Astrocyte (in vitro differentiated cells and primary cell): ENCODE measurements around the gene CDC40. TPM values are rescaled to one million over a fixed set of nuclear protein-coding genes. Genes with fewer than 3 reads are reported as not detected.

Experiments
- DNase-seq: peaks from one replicate; pipeline ENCODE4 v3.0.0-alpha.2; 2010; ENCODE audit warnings: low read depth
- FAIRE-seq: peaks from 2 replicates; lab custom pipeline; 2011; peaks lifted over from hg19 to GRCh38; lab: Jason Lieb, UNC
- H2AFZ ChIP-seq: 2 replicates; pipeline ENCODE4 v1.6.0; 2012; ENCODE audit warnings: low read depth, low read length, inconsistent platforms
- H3K27ac ChIP-seq: 2 replicates; pipeline ENCODE4 v1.5.1; 2011; ENCODE audit warnings: low read depth, low read length, inconsistent platforms
- H3K27me3 ChIP-seq: 2 replicates; pipeline ENCODE4 v1.6.0; 2011; ENCODE audit warnings: low read length, inconsistent platforms; ENCODE audit not compliant: insufficient read depth
- H3K36me3 ChIP-seq: 2 replicates; pipeline ENCODE4 v1.5.1; 2011; ENCODE audit warnings: low read length, inconsistent platforms; ENCODE audit not compliant: insufficient read depth
- H3K4me1 ChIP-seq: 2 replicates; pipeline ENCODE4 v1.5.1; 2011; ENCODE audit warnings: low read length, inconsistent platforms; ENCODE audit not compliant: insufficient read depth
- H3K4me2 ChIP-seq: 2 replicates; pipeline ENCODE4 v1.6.0; 2012; ENCODE audit warnings: low read length, inconsistent platforms
- H3K4me3 ChIP-seq: 2 replicates; pipeline ENCODE4 v1.5.1; 2011; ENCODE audit warnings: low read depth, mild to moderate bottlenecking, low read length, inconsistent platforms; ENCODE audit not compliant: insufficient read depth
- H3K79me2 ChIP-seq: 2 replicates; pipeline ENCODE4 v1.6.0; 2012; ENCODE audit warnings: mild to moderate bottlenecking, low read length, inconsistent platforms; ENCODE audit not compliant: insufficient read depth
- H3K9ac ChIP-seq: 2 replicates; pipeline ENCODE4 v1.6.0; 2012; ENCODE audit warnings: mild to moderate bottlenecking, low read length, inconsistent platforms
- H3K9me3 ChIP-seq: 2 replicates; pipeline ENCODE4 v1.5.1; 2012; ENCODE audit warnings: low read depth, mild to moderate bottlenecking, low read length, inconsistent platforms; ENCODE audit not compliant: insufficient read depth
- H4K20me1 ChIP-seq: 2 replicates; pipeline ENCODE4 v1.6.0; 2012; ENCODE audit warnings: low read length, inconsistent platforms; ENCODE audit not compliant: insufficient read depth
- H3K27ac Mint-ChIP-seq: one replicate; pipeline ENCODE4 v1.8.0; 2021; ENCODE audit warnings: mild to moderate bottlenecking, mixed read lengths; ENCODE audit not compliant: unreplicated experiment
- H3K27me3 Mint-ChIP-seq: one replicate; pipeline ENCODE4 v1.8.0; 2021; ENCODE audit warnings: low read depth, mixed read lengths; ENCODE audit not compliant: unreplicated experiment
- H3K36me3 Mint-ChIP-seq: one replicate; pipeline ENCODE4 v1.8.0; 2021; ENCODE audit warnings: low read depth, mixed read lengths; ENCODE audit not compliant: unreplicated experiment
- H3K4me1 Mint-ChIP-seq: one replicate; pipeline ENCODE4 v1.8.0; 2021; ENCODE audit warnings: low read depth, mixed read lengths; ENCODE audit not compliant: unreplicated experiment
- H3K4me3 Mint-ChIP-seq: one replicate; pipeline ENCODE4 v1.8.0; 2021; ENCODE audit warnings: mild to moderate bottlenecking, moderate library complexity, mixed read lengths; ENCODE audit not compliant: unreplicated experiment
- H3K9me3 Mint-ChIP-seq: one replicate; pipeline ENCODE4 v1.8.0; 2021; ENCODE audit warnings: mild to moderate bottlenecking, mixed read lengths; ENCODE audit not compliant: unreplicated experiment
- CTCF ChIP-seq: IDR thresholded peaks from 2 replicates; pipeline ENCODE4 v1.5.1; 2011; ENCODE audit warnings: low read depth, mild to moderate bottlenecking, inconsistent platforms, low read length, moderate library complexity; ENCODE audit not compliant: insufficient read depth
- EZH2 ChIP-seq: IDR thresholded peaks from 2 replicates; pipeline ENCODE4 v1.6.1; 2012; ENCODE audit warnings: mild to moderate bottlenecking, low read length, inconsistent platforms; ENCODE audit not compliant: insufficient read depth
- total RNA-seq: library from RNA; stranded (reverse); gene quantifications from 2 replicates; pipeline ENCODE4 v1.2.1, GENCODE V29; 2021

Gene CDC40
- total RNA-seq, 1 donor from 2014 or later, result 18.7 TPM

- no peak overlapping the region for H3K4me3 Mint-ChIP-seq
- Histone ChIP-seq H3K79me2 (no peaks in the 10 kb centered on the region), H3K9me3 (no peaks in the 10 kb centered on the region), H3K27me3 (no peaks in the 10 kb centered on the region), H3K36me3 (peaks cover 6% of the 10 kb centered on the region), H2AFZ (no peak overlapping the region), H3K27ac (no peak overlapping the region), H3K4me3 (no peak overlapping the region), H4K20me1 (no peaks in the 10 kb centered on the region), H3K9ac (no peak overlapping the region), H3K4me1 (peaks cover 6% of the 10 kb centered on the region), H3K4me2 (peak overlapping the region; percentile 13)
- no peak overlapping the region for H3K27ac Mint-ChIP-seq
- H3K36me3 Mint-ChIP-seq, result peaks cover 14% of the 10 kb centered on the region
- peak; percentile 57 for DNase-seq
- no peaks in the 10 kb centered on the region for H3K9me3 Mint-ChIP-seq
- H3K27me3 Mint-ChIP-seq, result no peaks in the 10 kb centered on the region
- H3K4me1 Mint-ChIP-seq, result peaks cover 8% of the 10 kb centered on the region
- no peak for FAIRE-seq
- TF ChIP-seq EZH2 (no peak), CTCF (no peak)
These were observed 37.0 kb downstream of the CDC40 start for GRCh38 chr6:110217266-110217665.

GRCh38 chr6:110221738-110222137, 41.5 kb downstream of the CDC40 start:
- Histone ChIP-seq H4K20me1 (no peaks in the 10 kb centered on the region), H3K4me1 (peaks cover 6% of the 10 kb centered on the region), H3K9me3 (no peaks in the 10 kb centered on the region), H3K4me3 (no peak overlapping the region), H2AFZ (no peak overlapping the region), H3K79me2 (no peaks in the 10 kb centered on the region), H3K27ac (no peak overlapping the region), H3K27me3 (no peaks in the 10 kb centered on the region), H3K36me3 (peaks cover 4% of the 10 kb centered on the region), H3K4me2 (no peak overlapping the region), H3K9ac (no peak overlapping the region)
- H3K36me3 Mint-ChIP-seq, result peaks cover 11% of the 10 kb centered on the region
- TF ChIP-seq EZH2 (no peak), CTCF (no peak)
- H3K27ac Mint-ChIP-seq, result no peak overlapping the region
- H3K27me3 Mint-ChIP-seq, result no peaks in the 10 kb centered on the region
- no peak overlapping the region for H3K4me3 Mint-ChIP-seq
- DNase-seq, result no peak
- H3K4me1 Mint-ChIP-seq, result peaks cover 8% of the 10 kb centered on the region
- H3K9me3 Mint-ChIP-seq, result no peaks in the 10 kb centered on the region
- FAIRE-seq, result no peak

- Histone ChIP-seq H3K4me3 (no peak overlapping the region), H3K9me3 (no peaks in the 10 kb centered on the region), H3K4me2 (no peak overlapping the region), H3K27ac (no peak overlapping the region), H3K36me3 (peaks cover 7% of the 10 kb centered on the region), H2AFZ (no peak overlapping the region), H3K27me3 (no peaks in the 10 kb centered on the region), H4K20me1 (no peaks in the 10 kb centered on the region), H3K9ac (no peak overlapping the region), H3K79me2 (no peaks in the 10 kb centered on the region), H3K4me1 (no peaks in the 10 kb centered on the region)
- Mint-ChIP-seq H3K4me3 (no peak overlapping the region), H3K27ac (no peak overlapping the region), H3K4me1 (no peaks in the 10 kb centered on the region), H3K27me3 (no peaks in the 10 kb centered on the region), H3K9me3 (no peaks in the 10 kb centered on the region), H3K36me3 (peaks cover 6% of the 10 kb centered on the region)
- TF ChIP-seq EZH2, result no peak
- TF ChIP-seq CTCF, result no peak
- no peak for DNase-seq
- no peak for FAIRE-seq
These were observed 46.0 kb downstream of the CDC40 start for GRCh38 chr6:110226261-110226660.
